ENCODE measurements around the gene CACNA2D2. TPM values are rescaled to one million over a fixed set of nuclear protein-coding genes. Genes with fewer than 3 reads are reported as not detected.

The CACNA2D2 gene
- total and polyA plus RNA-seq, 3 donors from 2014 or later = 15.9 to 19.3 (median 16.1) TPM

DNA sequence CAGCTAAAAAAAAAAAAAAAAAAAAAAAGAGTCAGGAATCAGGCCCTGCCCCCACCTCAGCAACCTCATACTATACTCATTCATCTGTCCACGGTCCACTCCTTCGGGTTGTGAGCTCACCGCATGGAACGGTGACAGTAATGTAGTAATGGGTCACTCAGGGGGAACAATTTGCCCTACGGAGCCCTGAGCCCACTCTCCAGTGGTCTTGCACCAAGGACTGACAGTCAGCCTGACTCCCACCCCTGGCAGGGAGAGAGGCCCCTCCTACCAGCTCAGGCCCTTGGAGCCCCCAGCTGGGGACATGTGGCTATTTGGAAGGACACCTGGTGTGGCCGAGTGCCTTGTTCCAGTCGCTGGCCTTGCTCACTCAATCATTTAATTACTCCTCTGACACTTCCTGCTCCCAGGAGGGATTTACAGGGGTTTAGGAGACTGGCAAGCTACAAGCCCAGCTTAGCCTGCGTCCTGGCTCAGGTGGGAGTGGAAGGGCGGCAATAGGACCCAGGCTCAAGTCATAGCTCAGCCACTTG is 19.9 kb upstream of the CACNA2D2 start:
- intact Hi-C loops (cut with DNase I; ENCODE audit: low total_unique reads) = no loop called here
- Histone ChIP-seq H3K9me3 (no peaks in the 10 kb centered on the region), H3K4me3 (no peak overlapping the region), H3K36me3 (ENCODE audit: low read depth, missing control alignments) (no peaks in the 10 kb centered on the region), H3K27me3 (no peaks in the 10 kb centered on the region), H3K27ac (no peak overlapping the region), H3K4me1 (no peaks in the 10 kb centered on the region)
- 81 to 92% methylated on average over 6 to 9 of the region's 9 CpGs for WGBS, 2 donors
- TF ChIP-seq POLR2A (IDR thresholded peaks at IDR 0.05) = no peak
- TF ChIP-seq CTCF (IDR thresholded peaks at IDR 0.05) = no peak
- DNase-seq = no peak

- Histone ChIP-seq H3K36me3 (ENCODE audit: low read depth, missing control alignments) (no peaks in the 10 kb centered on the region), H3K9me3 (no peaks in the 10 kb centered on the region), H3K4me1 (peaks cover 5% of the 10 kb centered on the region), H3K27me3 (no peaks in the 10 kb centered on the region), H3K4me3 (no peak overlapping the region), H3K27ac (no peak overlapping the region)
- intact Hi-C loops (cut with DNase I; ENCODE audit: low total_unique reads) = no loop called here
- DNase-seq = no peak
- WGBS, 2 donors = 84 to 93% methylated on average over 3 to 5 of the region's 5 CpGs
- TF ChIP-seq CTCF (IDR thresholded peaks at IDR 0.05) (no peak), POLR2A (IDR thresholded peaks at IDR 0.05) (no peak)
Measured at GRCh38 chr3:50521572-50521971, 18.1 kb upstream of the CACNA2D2 start.

- TF ChIP-seq POLR2A (IDR thresholded peaks at IDR 0.05) = no peak
- TF ChIP-seq CTCF (IDR thresholded peaks at IDR 0.05) = no peak
- WGBS, 2 donors = 64 to 71% methylated on average over 3 of the region's 3 CpGs
- Histone ChIP-seq H3K4me1 (peaks cover 12% of the 10 kb centered on the region), H3K27ac (no peak overlapping the region), H3K27me3 (no peaks in the 10 kb centered on the region), H3K9me3 (no peaks in the 10 kb centered on the region), H3K4me3 (no peak overlapping the region), H3K36me3 (ENCODE audit: low read depth, missing control alignments) (no peaks in the 10 kb centered on the region)
- no peak for DNase-seq
- intact Hi-C loops (cut with DNase I; ENCODE audit: low total_unique reads) = no loop called here
Measured at GRCh38 chr3:50520849-50521248, 17.4 kb upstream of the CACNA2D2 start.

DNA sequence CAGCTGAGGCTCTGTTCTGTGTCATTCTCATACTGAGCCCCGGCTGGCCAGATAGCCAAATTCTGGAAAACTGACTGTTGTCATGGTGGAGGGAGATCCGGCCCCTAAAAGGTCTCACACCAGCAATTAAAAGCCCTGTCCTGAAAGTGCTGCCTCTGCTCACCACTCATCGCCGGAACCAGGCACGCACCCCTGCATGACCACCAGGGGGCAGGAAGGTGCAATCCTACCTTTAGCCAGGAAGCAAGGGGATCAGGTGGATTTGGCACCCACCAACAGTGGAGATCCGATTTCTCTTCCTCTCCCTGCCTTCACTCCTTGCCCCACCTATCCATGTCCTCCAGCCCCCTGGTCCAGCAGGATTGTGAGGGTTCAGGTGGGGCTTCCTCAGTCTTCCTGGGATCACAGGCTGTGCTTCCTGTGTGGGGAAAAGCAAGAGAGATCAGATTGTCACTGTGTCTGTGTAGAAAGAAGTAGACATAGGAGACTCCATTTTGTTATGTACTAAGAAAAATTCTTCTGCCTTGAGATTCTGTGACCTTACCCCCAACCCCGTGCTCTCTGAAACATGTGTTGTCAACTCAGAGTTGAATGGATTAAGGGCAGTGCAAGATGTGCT is 16.1 kb upstream of the CACNA2D2 start:
- Histone ChIP-seq H3K27me3 (no peaks in the 10 kb centered on the region), H3K36me3 (ENCODE audit: low read depth, missing control alignments) (no peaks in the 10 kb centered on the region), H3K9me3 (no peaks in the 10 kb centered on the region), H3K27ac (no peak overlapping the region), H3K4me1 (peaks cover 19% of the 10 kb centered on the region), H3K4me3 (no peak overlapping the region)
- peak; percentile 54 to 88 (median 62) for TF ChIP-seq CTCF (IDR thresholded peaks at IDR 0.05)
- TF ChIP-seq POLR2A (IDR thresholded peaks at IDR 0.05) = no peak
- 45 to 47% methylated on average over 5 to 7 of the region's 7 CpGs for WGBS, 2 donors
- intact Hi-C loops (cut with DNase I; ENCODE audit: low total_unique reads) = no loop called here
- peak; percentile 77 for DNase-seq

DNA sequence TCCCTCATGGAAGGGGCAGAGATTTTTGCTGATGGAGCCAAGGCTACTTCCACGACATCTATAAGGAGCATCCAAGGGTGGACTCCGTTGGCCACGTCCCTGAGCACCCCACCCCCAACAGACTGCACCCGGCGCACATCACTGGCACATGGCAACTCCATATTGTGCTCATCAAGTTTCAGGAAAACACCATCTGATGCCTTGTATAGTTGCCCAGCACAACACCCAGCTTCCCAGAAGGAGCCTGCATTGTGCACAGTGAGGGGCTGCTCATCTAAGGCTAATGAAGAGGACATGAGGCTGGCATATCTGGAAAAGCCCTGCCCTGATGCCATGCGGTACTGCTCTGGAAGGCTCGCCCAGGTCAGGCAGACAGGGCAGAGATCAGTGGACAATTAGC is 15.0 kb upstream of the CACNA2D2 start:
- H3K27ac ChIP-seq = no peak overlapping the region
- H3K4me1 ChIP-seq = peaks cover 19% of the 10 kb centered on the region
- no peaks in the 10 kb centered on the region for H3K9me3 ChIP-seq
- WGBS, 2 donors = 91 to 100% methylated on average over 2 to 7 of the region's 7 CpGs
- H3K36me3 ChIP-seq (ENCODE audit: low read depth, missing control alignments) = no peaks in the 10 kb centered on the region
- intact Hi-C loops (cut with DNase I; ENCODE audit: low total_unique reads) = no loop called here
- TF ChIP-seq POLR2A (IDR thresholded peaks at IDR 0.05) (no peak), CTCF (IDR thresholded peaks at IDR 0.05) (no peak)
- no peak overlapping the region for H3K4me3 ChIP-seq
- H3K27me3 ChIP-seq = no peaks in the 10 kb centered on the region
- no peak for DNase-seq
